K562 (cell line): Measurements from ENCODE around the gene ID4. TPM values are rescaled to one million over a fixed set of nuclear protein-coding genes. Genes with fewer than 3 reads are reported as not detected.

Source experiments
- ATAC-seq: fragments of 200-7000 bp; cut with Tn5 transposase; 3 replicates; pipeline ENCODE4 v1.9.1; 2020; ENCODE audit warnings: moderate library complexity
- BruUV-seq: library from RNA; stranded (reverse); fragments of 400-500 nt; replicated peaks from 2 replicates; lab custom pipeline; 2021; lab: Mats Ljungman, UMichigan
- CTCF ChIA-PET: fragments of 300-600 bp; formaldehyde crosslinking; extraction: SDS; loops from one replicate; lab custom pipeline; 2021; ENCODE audit warnings: low intra/inter-chr PET ratio; lab: Yijun Ruan, JAX
- POLR2A ChIA-PET: fragments of 300-600, 350-650 bp; sonication (Branson Sonifier 250); formaldehyde crosslinking; extraction: SDS; loops from one replicate; lab custom pipeline; 2021; ENCODE audit warnings: antibody characterized with exemption, inconsistent platforms; lab: Yijun Ruan, JAX
- DNase-seq, 4 experiments: peaks; one replicate each; pipeline versions ENCODE4 v3.0.0 to v3.0.0-alpha.2; 2011 to 2018; ENCODE audit warnings: low spot score in 3 of 4, mixed read lengths in 3 of 4; ENCODE audit errors: extremely low read depth in 1 of 4
- FAIRE-seq: peaks from 2 replicates; lab custom pipeline; 2011; peaks lifted over from hg19 to GRCh38; lab: Jason Lieb, UNC
- H2AFZ ChIP-seq: 2 replicates; pipeline ENCODE4 v1.6.0; 2011; ENCODE audit warnings: low read depth, low read length, control low read depth, inconsistent platforms
- H3K27ac ChIP-seq: fragments of 200-600 bp; 3 replicates; pipeline ENCODE4 v1.8.0; 2011; ENCODE audit warnings: low read depth, mild to moderate bottlenecking, control low read depth, inconsistent platforms, low read length, moderate library complexity, mixed read lengths; ENCODE audit errors: extremely low read depth
- H3K27me3 ChIP-seq, 2 experiments: fragments of 300-600 bp in 1 of 2; 2 replicates in 1 of 2; 3 replicates in 1 of 2; pipeline versions ENCODE4 v1.6.0 to v1.8.0; 2011; ENCODE audit warnings: inconsistent platforms in 2 of 2, low read length in 2 of 2, mild to moderate bottlenecking in 1 of 2, mixed read lengths in 1 of 2, moderate library complexity in 1 of 2; ENCODE audit not compliant: control insufficient read depth in 2 of 2, insufficient read depth in 2 of 2
- H3K36me3 ChIP-seq: fragments of 300-600 bp; 3 replicates; pipeline ENCODE4 v1.8.0; 2011; ENCODE audit warnings: mild to moderate bottlenecking, low read length, inconsistent platforms; ENCODE audit not compliant: control insufficient read depth, insufficient read depth
- H3K4me1 ChIP-seq, 2 experiments: fragments of 200-600 bp in 1 of 2; replicated peaks in 1 of 2; 2 replicates in 1 of 2; 3 replicates in 1 of 2; pipeline versions ENCODE4 v1.5.1 to v1.8.0; 2011; ENCODE audit warnings: inconsistent platforms in 2 of 2, low read length in 2 of 2, mild to moderate bottlenecking in 1 of 2, mixed read lengths in 1 of 2, moderate library complexity in 1 of 2; ENCODE audit not compliant: control insufficient read depth in 2 of 2, insufficient read depth in 2 of 2
- H3K4me2 ChIP-seq: 2 replicates; pipeline ENCODE4 v1.6.1; 2011; ENCODE audit warnings: low read length, control low read depth, inconsistent platforms, mixed read lengths; ENCODE audit not compliant: insufficient read depth
- H3K4me3 ChIP-seq: fragments of 200-600 bp; sonication (generic), shearing (Covaris generic); 2 replicates; pipeline ENCODE4 v1.5.1; 2016; ENCODE audit warnings: control low read depth, inconsistent platforms
- H3K79me2 ChIP-seq: fragments of 200-600 bp; 3 replicates; pipeline ENCODE4 v1.8.0; 2011; ENCODE audit warnings: low read length, inconsistent platforms; ENCODE audit not compliant: control insufficient read depth, insufficient read depth
- H3K9ac ChIP-seq, 2 experiments: 2 replicates each; pipeline versions ENCODE4 v1.6.0 to v1.6.1; 2011; ENCODE audit warnings: low read depth in 2 of 2, low read length in 2 of 2, control low read depth in 1 of 2, inconsistent platforms in 1 of 2, mild to moderate bottlenecking in 1 of 2, mixed read lengths in 1 of 2; ENCODE audit not compliant: insufficient read depth in 1 of 2
- H3K9me1 ChIP-seq: one replicate; pipeline ENCODE4 v1.6.0; 2011; ENCODE audit warnings: inconsistent platforms, mild to moderate bottlenecking, low read length, moderate library complexity; ENCODE audit not compliant: control insufficient read depth, insufficient read depth
- H3K9me3 ChIP-seq: replicated peaks from 2 replicates; pipeline ENCODE4 v1.5.1; 2011; ENCODE audit warnings: low read depth, low read length, inconsistent platforms; ENCODE audit not compliant: control insufficient read depth, insufficient read depth
- H4K20me1 ChIP-seq: replicated peaks from 2 replicates; pipeline ENCODE4 v1.6.1; 2011; ENCODE audit warnings: low read length, inconsistent platforms, mixed read lengths; ENCODE audit not compliant: control insufficient read depth, insufficient read depth
- ETV6 ChIP-seq, 3 experiments: fragments of 150-350 bp in 1 of 3; sonication (generic) in 1 of 3; formaldehyde crosslinking in 1 of 3; IDR thresholded peaks; 2 replicates each; pipeline versions ENCODE4 v1.6.1 to v1.8.0; 2014 to 2022; ENCODE audit warnings: borderline replicate concordance in 2 of 3, low read depth in 2 of 3, antibody characterized with exemption in 1 of 3, low read length in 1 of 3, mild to moderate bottlenecking in 1 of 3, missing genetic modification reagents in 1 of 3
- HNRNPH1 ChIP-seq: fragments of 200-400 bp; formaldehyde crosslinking; optimal IDR thresholded peaks from 2 replicates; pipeline ENCODE3; 2017; ENCODE audit warnings: low read depth, mild to moderate bottlenecking, low read length, moderate library complexity
- HNRNPK ChIP-seq: fragments of 200-400 bp; formaldehyde crosslinking; IDR thresholded peaks from one replicate; pipeline ENCODE4 v1.6.1; 2018; ENCODE audit warnings: mild to moderate bottlenecking, low read depth, low read length; ENCODE audit not compliant: poor library complexity, severe bottlenecking
- PBX2 ChIP-seq, 2 experiments: IDR thresholded peaks in 1 of 2; conservative IDR thresholded peaks in 1 of 2; 2 replicates each; pipeline ENCODE4 v1.6.1; 2016; ENCODE audit warnings: low read depth in 2 of 2, mild to moderate bottlenecking in 1 of 2, missing compliant biosample characterization in 1 of 2, missing genetic modification characterization in 1 of 2, moderate library complexity in 1 of 2
- SMARCC2 ChIP-seq: fragments of 450-650 bp; IDR thresholded peaks from 2 replicates; pipeline ENCODE4 v1.6.1; 2017; ENCODE audit warnings: antibody characterized with exemption, moderate library complexity, mild to moderate bottlenecking, low read depth
- SRSF9 ChIP-seq: fragments of 200-400 bp; formaldehyde crosslinking; IDR thresholded peaks from 2 replicates; pipeline ENCODE4 v1.6.1; 2017; ENCODE audit warnings: low read depth, low read length, borderline replicate concordance
- ZNF592 ChIP-seq: fragments of 450-650 bp; IDR thresholded peaks from 2 replicates; pipeline ENCODE4 v1.6.1; 2017; ENCODE audit warnings: antibody characterized with exemption, mild to moderate bottlenecking
- WGBS: fragments of 100-300 bp; shearing (Covaris generic); methylation state at CpG from one replicate; pipeline ENCODE4 v1.1.6; 2016; ENCODE audit warnings: low coverage, mixed read lengths; ENCODE audit not compliant: insufficient coverage; ENCODE audit errors: missing lambda C conversion rate; 5-methylcytosine and 5-hydroxymethylcytosine counted together
- in situ Hi-C: fragments of 300-500 bp; cut with MboI; formaldehyde crosslinking; loops from 4 replicates; pipeline ENCODE4 v1.15.0; 2018; ENCODE audit warnings: inconsistent platforms, mixed read lengths
- intact Hi-C: fragments of 100-400 bp; cut with micrococcal nuclease; formaldehyde crosslinking; loops from 2 replicates; pipeline ENCODE4 v1.14.2; 2022
- polyA plus RNA-seq, 8 experiments: library from polyadenylated mRNA; depleted of rRNA in 4 of 8; stranded (reverse) in 5 of 8; unstranded in 3 of 8; fragments of >200 nt; fragmentation: Nextera tagmentation in 2 of 8; fragmentation: Illumina TruSeq in 1 of 8; extraction: Ambion mirVana in 2 of 8; extraction: Trizol in 1 of 8; gene quantifications; 2 replicates each; pipeline versions ENCODE4 v1.2.1 to v1.2.3, GENCODE V29; 2011 to 2014; ENCODE audit warnings: inconsistent platforms in 1 of 8, missing spikeins in 1 of 8
- total RNA-seq, 7 experiments: library from RNA; depleted of rRNA in 6 of 7; stranded (reverse); fragments of >200 nt in 6 of 7; fragmentation: Illumina TruSeq in 2 of 7; extraction: Trizol in 2 of 7; gene quantifications; 2 replicates each; pipeline versions ENCODE4 v1.2.1 to v1.2.3, GENCODE V29; 2011 to 2021; ENCODE audit warnings: low replicate concordance in 1 of 7

Gene ID4
- total and polyA plus RNA-seq, 9 of the 15 experiments (the other 6 are each of a cell fraction or from before 2014, with no cell fraction given): not detected

GRCh38 chr6:19803331-19804204 is 33.6 kb upstream of the ID4 start:
- in situ Hi-C loops (no loop called here), intact Hi-C loops (no loop called here)
- FAIRE-seq (no peak), ATAC-seq (no peak), DNase-seq (no peak)
- TF ChIP-seq SMARCC2: no peak
- no peak for TF ChIP-seq PBX2 (CRISPR knock-in tag; IDR thresholded peaks at IDR 0.05; ENCODE audit: low read depth)
- TF ChIP-seq PBX2 (tag; conservative IDR thresholded peaks at IDR 0.05; ENCODE audit: low read depth): peak; percentile 54
- no peak for TF ChIP-seq HNRNPK
- no peak for TF ChIP-seq SRSF9
- no peak for TF ChIP-seq ETV6 (IDR thresholded peaks at IDR 0.05; ENCODE audit: borderline replicate concordance in 1 of 2, low read depth in 2 of 2, low read length in 1 of 2)
- TF ChIP-seq ETV6 (CRISPR knock-in tag; IDR thresholded peaks at IDR 0.05; ENCODE audit: borderline replicate concordance): no peak
- TF ChIP-seq HNRNPH1: no peak
- no peak for TF ChIP-seq ZNF592
- WGBS: 11% methylated on average over 9 of the region's 9 CpGs
- H3K9me3 ChIP-seq: no peaks in the 10 kb centered on the region
- POLR2A ChIA-PET: interaction anchor here (0.9 to 1.3 kb wide), 2 partner anchors 10 to 12 kb away, joined by 3 read pairs; no protein-coding TSS in a partner anchor
- peak overlapping the region; percentile 44; the same call in 1 of the 3 replicates for H3K27ac ChIP-seq
- 0 out of 2 replicates have a peak overlapping the region, but pooled peaks have one; percentile 71 for H2AFZ ChIP-seq
- H3K36me3 ChIP-seq: no peaks in the 10 kb centered on the region
- no peaks in the 10 kb centered on the region for H3K79me2 ChIP-seq
- peaks cover 0 to 4% of the 10 kb centered on the region in 2 experiments; a peak in 3 of 5 replicates for H3K27me3 ChIP-seq
- 0 out of 4 replicates have a peak overlapping the region, but pooled peaks of 1 of the 2 experiments have one; percentile 30 for H3K9ac ChIP-seq
- CTCF ChIA-PET: no interaction called here
- H3K4me2 ChIP-seq: peak overlapping the region; percentile 73; the same call in 1 of the 2 replicates
- BruUV-seq: no TSS peak
- peak overlapping the region; percentile 53 for H3K4me3 ChIP-seq
- H4K20me1 ChIP-seq: no peaks in the 10 kb centered on the region
- H3K4me1 ChIP-seq: peaks cover 12 to 18% of the 10 kb centered on the region in 2 experiments; a peak in 4 of 5 replicates
- no peaks in the 10 kb centered on the region for H3K9me1 ChIP-seq
